GM18499 (cell line): ENCODE measurements around the gene IGFBP5.

ENCODE experiments used
- ATAC-seq: cut with Tn5 transposase; IDR thresholded peaks from one replicate; pipeline ENCODE4 v1.9.1; 2021; ENCODE audit warnings: moderate number of reproducible peaks; ENCODE audit not compliant: insufficient read depth, unreplicated experiment

The IGFBP5 gene

GRCh38 chr2:216650626-216651257 is 44.6 kb downstream of the IGFBP5 start:
- no peak for ATAC-seq

DNA sequence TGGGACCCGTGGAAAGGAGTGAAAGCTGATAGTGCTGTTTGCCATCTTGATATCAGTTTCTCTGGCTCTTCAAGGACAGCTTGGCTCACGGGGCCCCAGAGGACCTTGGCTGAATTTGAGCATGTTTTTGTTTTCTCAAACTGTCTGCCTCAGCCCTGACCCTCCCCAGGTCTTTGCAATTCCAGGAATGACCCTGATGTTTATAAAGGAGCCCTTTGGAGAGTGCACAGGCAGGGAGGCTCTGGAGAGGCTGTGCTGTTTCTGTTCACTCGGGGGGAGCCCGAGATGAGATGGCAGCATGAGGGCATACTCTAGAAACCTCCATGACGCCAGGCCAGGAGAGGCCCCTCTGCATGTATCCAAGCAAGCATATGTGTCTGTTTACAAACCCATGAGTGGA is 45.8 kb downstream of the IGFBP5 start:
- ATAC-seq: no peak

DNA sequence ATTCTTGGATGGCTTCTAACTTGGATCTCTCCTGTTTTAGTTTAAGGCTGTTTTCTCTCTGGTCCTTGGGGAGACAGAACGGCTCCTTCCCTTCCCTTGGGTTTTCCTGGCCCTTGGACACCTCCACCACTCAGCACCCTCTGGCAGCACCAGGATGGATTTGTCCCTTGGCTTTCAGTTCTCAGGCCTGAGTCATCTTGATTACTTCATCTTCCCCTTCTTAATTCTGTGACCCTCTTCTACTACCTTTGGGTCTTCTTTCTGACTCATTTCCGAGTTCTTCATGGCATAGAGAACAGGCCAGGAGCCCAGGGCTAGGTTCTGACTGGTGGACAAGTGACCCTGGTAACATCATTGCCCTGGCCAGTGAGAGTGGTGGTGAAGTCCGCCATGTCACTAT is 47.2 kb downstream of the IGFBP5 start:
- ATAC-seq: no peak

DNA sequence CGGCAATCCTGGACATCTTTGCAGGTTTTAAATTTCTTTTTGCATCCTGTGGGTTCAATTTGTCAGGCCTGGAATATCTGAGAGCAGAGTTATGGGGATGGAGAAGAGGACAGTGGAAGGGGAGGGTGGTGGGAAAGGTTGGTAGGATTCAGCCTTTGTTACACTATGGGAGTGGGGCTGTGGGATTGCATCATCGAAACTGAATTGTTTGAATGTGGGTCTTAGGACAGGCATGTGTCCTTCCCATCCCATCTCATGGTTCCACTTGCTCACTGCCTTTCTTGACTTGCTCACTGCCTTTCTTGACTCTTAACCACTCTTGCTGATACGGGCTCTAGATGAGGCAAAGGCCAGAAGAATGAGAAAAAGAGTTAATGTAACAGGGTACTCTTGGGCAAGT is 49.2 kb downstream of the IGFBP5 start:
- ATAC-seq: no peak

- ATAC-seq: no peak
Measured at GRCh38 chr2:216645636-216645950, 49.8 kb downstream of the IGFBP5 start.

- ATAC-seq: no peak
Measured at GRCh38 chr2:216644842-216645635, 50.3 kb downstream of the IGFBP5 start.

- ATAC-seq: no peak
Measured at GRCh38 chr2:216643986-216644659, 51.2 kb downstream of the IGFBP5 start.

DNA sequence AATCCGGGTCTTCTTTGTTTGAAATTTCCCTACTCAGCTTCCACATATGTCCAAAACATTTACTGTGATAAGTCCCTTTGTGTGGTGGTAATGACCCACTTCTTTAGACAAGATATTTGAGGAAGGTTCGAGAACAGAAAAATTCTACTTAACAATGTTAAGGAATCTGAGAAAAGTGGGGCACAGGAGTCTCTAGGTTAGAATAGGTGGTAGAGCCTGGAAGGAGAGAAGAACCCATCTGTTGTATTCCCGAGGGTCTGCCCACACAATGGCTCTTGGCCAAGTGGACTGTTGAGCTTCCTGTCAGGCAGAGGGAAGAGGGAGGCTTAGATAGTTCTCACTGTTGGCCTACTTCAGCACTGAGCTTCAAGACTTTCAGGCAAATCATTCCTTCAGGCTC is 57.9 kb downstream of the IGFBP5 start:
- ATAC-seq: no peak

GRCh38 chr2:216636551-216637450 is 58.5 kb downstream of the IGFBP5 start:
- ATAC-seq: no peak

DNA sequence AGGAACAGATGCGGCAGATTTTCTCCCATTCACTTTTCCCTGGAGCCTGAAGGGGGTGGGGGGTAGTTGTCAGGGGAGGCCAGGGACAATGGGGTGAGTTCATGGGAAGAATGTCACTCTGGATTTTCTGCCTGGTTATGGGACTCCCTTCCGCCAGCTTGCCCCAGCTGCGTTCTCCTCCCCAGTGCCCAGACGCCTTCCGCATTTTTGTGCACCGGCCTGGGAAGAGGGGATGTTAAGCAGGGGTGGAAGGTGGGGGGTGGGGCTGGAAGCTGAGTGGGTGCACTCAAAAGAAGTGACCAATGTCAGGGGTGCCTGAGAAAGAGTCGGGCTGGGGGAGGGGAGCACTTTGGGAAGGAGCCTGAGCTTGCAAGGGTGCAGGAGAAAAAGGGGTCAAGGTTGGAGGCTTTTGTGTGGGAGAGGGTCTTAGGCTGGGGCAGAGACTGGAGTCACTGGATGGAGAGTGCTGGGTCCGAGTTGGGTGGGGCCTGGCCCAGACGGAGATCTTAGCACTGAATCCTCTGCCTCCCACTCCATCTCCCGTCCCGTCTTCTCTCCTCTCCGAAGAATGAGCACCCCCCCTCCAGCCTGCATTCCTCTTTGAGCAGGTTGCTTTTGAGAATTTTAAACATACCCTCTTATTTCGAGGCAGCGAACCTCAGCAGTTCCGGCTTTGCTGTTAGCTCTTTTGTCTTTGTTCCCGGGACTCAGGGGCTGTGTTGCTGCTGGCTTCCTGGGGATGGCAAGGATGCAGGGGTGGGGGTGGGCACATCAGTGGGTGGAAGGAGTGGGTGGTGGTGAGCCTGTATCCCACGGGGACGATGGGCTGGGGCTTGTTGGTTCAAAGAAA is 59.4 kb downstream of the IGFBP5 start:
- no peak for ATAC-seq

- ATAC-seq: no peak
Measured at GRCh38 chr2:216635171-216635570, 60.2 kb downstream of the IGFBP5 start.

GRCh38 chr2:216634370-216635148 is 60.8 kb downstream of the IGFBP5 start:
- no peak for ATAC-seq

DNA sequence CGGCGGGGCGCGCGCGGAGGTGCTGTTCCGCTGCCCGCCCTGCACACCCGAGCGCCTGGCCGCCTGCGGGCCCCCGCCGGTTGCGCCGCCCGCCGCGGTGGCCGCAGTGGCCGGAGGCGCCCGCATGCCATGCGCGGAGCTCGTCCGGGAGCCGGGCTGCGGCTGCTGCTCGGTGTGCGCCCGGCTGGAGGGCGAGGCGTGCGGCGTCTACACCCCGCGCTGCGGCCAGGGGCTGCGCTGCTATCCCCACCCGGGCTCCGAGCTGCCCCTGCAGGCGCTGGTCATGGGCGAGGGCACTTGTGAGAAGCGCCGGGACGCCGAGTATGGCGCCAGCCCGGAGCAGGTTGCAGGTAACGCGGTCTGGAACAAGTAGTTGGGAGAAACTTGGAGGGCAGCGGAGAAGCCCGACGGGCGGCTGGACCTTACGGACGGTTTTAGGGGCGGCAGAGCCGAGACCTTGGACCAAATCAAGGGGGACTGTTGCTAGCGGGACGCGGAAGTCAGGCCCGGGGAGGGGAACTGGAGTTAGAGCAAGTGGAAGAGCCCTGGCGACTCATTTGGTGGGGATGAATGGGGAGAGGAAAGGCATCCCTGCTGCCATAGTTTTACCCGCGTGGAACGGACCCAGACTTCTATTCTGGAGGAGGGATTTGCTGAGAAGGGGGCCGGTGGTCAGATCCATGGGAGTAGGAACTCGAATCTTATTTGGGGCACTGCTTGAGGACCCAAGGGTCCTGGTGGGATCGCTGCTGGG is 61.6 kb downstream of the IGFBP5 start:
- ATAC-seq: no peak

DNA sequence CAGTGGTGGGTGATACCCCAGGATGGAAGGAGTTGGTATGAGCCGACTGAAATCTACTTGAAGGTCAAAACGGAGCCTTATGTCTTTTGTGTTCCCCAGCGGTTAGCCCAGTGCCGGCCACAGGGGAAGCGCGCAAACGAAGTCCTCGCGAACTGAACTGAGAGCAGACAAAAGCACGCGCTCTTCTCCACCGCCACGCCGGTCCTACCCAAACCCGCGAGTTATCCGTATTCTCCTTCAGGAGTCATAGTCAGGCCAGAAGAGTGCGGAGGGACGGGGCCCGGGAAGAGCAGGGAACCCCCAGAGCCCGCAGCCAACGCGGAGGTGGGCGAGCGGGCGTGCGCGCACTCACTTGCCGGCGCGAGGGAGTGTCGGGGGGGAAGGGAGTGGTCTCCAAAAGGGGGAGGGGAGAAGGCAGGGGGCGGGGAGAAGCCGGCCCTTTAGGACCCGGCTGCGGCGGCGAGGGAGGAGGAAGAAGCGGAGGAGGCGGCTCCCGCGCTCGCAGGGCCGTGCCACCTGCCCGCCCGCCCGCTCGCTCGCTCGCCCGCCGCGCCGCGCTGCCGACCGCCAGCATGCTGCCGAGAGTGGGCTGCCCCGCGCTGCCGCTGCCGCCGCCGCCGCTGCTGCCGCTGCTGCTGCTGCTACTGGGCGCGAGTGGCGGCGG is 62.3 kb downstream of the IGFBP5 start, which contains the start of gene IGFBP2:
IGFBP2 (plus strand) TSS at position 469 of the 664 bp plus-strand sequence; CDS start at position 573, 104 bp downstream.
- ATAC-seq: no peak

- no peak for ATAC-seq
Measured at GRCh38 chr2:216632346-216632951, 62.9 kb downstream of the IGFBP5 start.

- ATAC-seq: no peak
Measured at GRCh38 chr2:216629784-216630183, 65.6 kb downstream of the IGFBP5 start.

DNA sequence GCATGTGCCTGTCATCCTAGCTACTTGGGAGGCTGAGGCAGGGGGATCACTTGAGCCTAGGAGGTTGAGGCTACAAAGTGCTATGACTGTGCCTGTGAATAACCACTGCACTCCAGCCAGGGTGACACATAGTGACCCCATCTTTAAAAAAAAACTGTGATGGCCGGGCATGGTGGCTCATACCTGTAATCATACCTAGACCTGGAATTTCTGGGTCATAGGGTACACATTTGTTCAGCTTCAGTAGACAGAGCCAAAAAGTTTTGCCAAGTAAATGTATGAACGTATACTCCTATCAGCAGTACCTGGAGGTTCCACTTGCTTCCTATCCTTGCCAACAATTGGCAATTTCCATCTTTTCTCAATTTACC is 68.5 kb downstream of the IGFBP5 start:
- ATAC-seq: no peak
